Left colon (tissue), 2 donors: ENCODE results near the gene MGST2. TPM values are rescaled to one million over a fixed set of nuclear protein-coding genes. Genes with fewer than 3 reads are reported as not detected.
A peak's percentile ranks its signal among the peaks of the same experiment; 100 is the strongest.

ENCODE experiments used
- ATAC-seq: fragments of 200-7000 bp; cut with Tn5 transposase; one replicate; pipeline ENCODE4 v1.9.1; 2020; ENCODE audit warnings: mild to moderate bottlenecking, moderate library complexity
- DNase-seq, 2 donors: peaks; one replicate each; pipeline ENCODE4 v3.0.0-alpha.2; 2020
- intact Hi-C, 2 donors: fragments of 100-400 bp; cut with DNase I in 1 of 2; cut with micrococcal nuclease in 1 of 2; formaldehyde crosslinking; loops; one replicate each; pipeline versions ENCODE4 v1.11.2 to v1.14.0; 2022; cut with DNase I, micrococcal nuclease
- total RNA-seq, 2 donors: library from RNA; stranded (reverse); fragmentation: NEBNext Ultra II Directional; extraction: Animal tissue kit (Norgen Biotek cat#: 25700); gene quantifications; one replicate each; pipeline ENCODE4 v1.2.1, GENCODE V29; 2021
- donor health status: DM: no; HTN: no; CAD: no.
- donor health status: DM: yes; HTN: yes; CAD: no.

Gene MGST2
- total RNA-seq, 2 donors from 2014 or later, result 99.1 to 129 TPM

DNA sequence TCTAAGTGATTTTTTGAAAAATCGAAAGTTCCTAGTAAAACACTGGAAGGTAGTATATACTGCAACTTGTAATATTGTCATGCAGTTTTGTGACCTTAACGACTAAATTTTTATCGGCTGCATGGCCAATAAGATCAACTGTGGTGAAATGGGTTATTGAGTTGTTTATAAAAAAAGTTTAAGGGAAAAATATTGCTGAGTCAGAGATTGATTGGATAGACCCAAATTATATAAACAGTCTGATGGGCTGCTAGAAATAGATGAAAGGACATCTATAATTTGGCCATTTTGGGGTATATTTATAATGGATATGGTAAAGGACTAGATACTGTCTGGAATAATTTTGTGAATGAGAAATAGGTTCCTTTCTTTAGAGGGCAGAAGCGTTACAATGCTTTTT, 56.2 kb downstream of the MGST2 start:
- DNase-seq (no peak), ATAC-seq (no peak)
- intact Hi-C loops, result no loop called here

DNA sequence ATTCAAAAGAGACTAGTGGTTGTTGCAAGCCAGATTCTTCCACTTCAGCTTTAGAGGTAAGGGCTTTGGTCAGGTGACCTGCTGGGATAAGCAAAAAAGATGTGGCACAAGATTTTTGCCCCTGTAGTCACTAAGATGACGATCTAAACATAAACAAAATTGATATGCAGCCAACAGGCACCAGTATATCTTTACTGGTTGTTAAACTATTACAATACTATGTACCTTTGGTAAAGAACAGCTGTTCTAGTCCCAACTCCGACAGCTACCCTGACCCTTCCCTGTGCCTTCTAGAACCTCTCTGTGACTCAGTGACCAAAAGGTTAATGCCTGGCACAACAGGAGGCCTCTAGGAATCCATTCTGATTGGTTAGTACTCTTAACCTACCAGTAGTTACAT, 59.6 kb downstream of the MGST2 start:
- ATAC-seq (no peak), DNase-seq (no peak)
- intact Hi-C loops, result no loop called here

DNA sequence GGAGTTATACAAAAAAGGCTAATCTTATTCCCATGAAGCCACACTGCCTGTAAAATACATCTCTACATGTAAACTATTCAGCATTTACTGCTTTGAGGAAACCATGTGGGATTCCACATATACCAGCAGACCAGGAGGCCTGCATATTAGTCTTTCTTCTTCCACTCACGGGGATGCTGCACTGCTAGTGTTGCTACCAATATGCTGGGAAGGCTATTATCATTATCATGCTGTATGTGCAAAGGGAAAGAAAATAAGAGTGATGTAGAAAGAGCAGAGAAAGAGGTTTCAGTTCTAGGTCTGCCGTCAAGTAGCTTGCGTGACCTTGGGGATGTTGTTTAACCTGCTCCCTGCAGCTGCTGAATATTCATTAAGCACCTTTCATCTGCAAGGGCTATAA, 61.0 kb downstream of the MGST2 start:
- DNase-seq, result no peak
- ATAC-seq, result no peak
- intact Hi-C loops, result no loop called here

DNA sequence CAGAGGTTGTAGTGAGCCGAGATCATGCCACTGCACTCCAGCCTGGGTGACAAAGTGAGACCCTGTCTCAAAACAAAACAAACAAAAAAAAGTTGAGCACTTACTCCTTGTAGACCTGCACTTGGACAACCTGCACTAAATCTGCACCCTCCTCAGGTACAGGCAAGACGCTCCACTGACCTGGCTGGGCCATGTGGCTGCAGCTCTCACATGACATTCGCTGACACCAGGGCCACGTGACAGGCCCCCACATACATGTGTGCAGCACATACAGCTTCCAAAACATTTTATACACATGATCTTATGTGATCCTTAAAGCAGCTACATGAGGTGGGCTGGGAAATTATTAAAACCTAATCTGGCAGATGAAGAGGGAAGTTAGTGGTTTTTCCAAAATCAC, 62.5 kb downstream of the MGST2 start:
- ATAC-seq (no peak), DNase-seq (no peak)
- intact Hi-C loops, result no loop called here

DNA sequence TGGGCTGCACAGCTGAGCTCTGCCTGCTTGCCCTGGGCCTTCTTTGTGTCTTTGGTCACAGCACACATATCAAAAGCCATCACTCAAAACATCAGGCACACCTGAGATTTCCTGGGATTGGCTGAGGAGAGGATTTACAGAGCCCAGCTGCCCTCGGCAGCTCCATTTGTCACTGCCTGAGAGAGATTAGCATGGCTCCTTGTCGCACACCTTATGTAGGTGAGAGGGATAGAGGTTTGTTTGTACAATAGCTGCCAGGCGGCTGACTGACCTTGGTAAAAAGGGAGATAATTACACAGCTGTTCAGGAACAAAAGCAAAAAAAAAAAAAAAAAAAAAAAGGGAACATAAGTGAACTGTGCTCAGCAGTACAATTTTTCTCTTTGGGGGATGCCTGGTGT, 63.2 kb downstream of the MGST2 start:
- intact Hi-C loops, result no loop called here
- DNase-seq, result peak in 1 of 2 donors; percentile 43
- ATAC-seq, result peak; percentile 94

DNA sequence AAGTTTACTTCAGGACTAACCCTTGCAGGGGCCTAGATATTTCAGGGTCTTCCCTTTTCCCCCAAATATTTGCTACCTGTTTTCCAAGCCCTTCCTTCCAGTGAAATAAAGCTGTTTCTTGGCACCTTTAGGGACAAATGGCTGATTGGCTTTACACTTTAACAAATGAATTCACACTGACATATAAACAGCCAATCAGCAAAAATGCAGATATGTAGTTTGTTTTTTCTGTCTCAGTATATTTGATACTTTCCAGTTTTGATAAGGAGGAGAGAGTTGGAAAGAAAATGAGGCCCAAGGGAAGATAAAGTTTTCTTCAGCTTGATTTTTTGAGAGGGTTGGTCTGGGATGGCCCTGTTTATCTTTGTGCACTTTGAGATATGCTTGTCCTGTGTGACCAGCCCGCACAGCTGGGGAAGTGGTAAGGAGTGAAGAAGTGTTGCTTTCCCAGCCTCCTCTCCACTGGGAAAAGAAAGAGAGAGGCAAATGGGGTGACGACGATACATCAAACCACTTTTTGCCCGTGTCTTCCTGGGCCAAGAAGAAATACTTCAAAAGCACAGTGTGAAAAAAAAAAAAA, 67.5 kb downstream of the MGST2 start:
- no peak for DNase-seq
- intact Hi-C loops, result loop anchor here in 1 of 2 donors (10.0 kb wide), 2 partner anchors 272 to 522 kb away; no protein-coding TSS in a partner anchor
- no peak for ATAC-seq

DNA sequence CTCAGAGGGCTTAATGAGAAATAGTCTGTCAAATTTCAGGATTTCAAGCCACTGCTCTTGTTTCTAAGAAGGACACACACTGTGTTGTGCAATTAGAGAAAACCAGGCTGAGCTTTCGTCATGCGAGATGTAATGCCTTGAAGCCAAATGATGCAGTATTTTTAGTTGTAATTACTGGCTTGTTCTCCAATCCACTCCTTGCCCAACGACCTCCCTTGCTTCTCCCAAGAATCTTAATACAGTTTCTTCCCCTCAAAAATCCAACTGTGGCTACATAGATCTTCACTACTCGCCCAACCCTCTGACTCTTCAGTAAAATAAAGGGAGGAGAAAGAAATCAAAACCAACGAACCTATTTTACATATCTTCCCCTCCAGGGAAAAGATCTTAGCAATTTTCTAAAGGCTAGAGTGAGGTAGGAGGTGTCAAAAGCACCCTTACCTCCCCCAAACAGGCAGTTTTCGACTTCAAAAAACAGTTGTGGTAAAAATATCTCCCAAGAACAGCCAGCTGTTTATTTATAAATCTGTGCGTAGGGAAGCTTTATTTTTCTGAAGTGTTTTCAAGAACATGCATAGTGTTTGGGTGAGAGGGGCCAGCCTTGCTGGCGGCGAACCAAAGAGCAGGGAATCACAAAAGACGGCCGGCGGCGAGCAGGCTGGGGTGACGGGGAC, 68.7 kb downstream of the MGST2 start:
- intact Hi-C loops, result loop anchor here in 1 of 2 donors (10.0 kb wide), 2 partner anchors 270 to 520 kb away; no protein-coding TSS in a partner anchor
- no peak for DNase-seq
- ATAC-seq, result no peak

DNA sequence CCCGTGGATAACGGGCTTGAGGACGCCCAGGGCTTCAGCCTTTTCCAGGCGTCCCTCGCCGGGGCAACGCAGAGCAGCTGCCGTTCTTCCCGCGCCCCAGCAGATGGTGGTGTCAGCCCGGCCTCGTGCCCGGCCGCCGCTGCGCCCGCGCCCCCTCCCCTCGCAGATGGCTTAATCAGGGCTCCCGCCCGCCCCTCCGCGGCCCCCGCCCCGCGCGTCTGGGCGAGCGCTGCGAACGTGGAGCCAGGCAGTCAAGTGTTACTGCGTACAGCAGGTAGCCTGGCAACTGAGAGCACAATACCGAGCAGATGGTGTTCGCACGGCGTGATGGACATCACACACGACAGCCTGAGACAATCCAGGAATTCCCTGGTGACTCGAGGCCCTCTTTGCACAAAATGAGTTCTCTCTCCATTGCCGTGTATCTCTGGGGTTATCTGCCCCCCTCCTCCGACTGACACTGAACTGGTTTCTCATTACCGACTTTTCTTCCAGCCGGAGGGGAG, 69.3 kb downstream of the MGST2 start:
- DNase-seq, result peak; percentile 67 to 75
- ATAC-seq, result peak; percentile 88
- intact Hi-C loops, result loop anchor here in 1 of 2 donors (10.0 kb wide), 2 partner anchors 270 to 520 kb away; no protein-coding TSS in a partner anchor

DNA sequence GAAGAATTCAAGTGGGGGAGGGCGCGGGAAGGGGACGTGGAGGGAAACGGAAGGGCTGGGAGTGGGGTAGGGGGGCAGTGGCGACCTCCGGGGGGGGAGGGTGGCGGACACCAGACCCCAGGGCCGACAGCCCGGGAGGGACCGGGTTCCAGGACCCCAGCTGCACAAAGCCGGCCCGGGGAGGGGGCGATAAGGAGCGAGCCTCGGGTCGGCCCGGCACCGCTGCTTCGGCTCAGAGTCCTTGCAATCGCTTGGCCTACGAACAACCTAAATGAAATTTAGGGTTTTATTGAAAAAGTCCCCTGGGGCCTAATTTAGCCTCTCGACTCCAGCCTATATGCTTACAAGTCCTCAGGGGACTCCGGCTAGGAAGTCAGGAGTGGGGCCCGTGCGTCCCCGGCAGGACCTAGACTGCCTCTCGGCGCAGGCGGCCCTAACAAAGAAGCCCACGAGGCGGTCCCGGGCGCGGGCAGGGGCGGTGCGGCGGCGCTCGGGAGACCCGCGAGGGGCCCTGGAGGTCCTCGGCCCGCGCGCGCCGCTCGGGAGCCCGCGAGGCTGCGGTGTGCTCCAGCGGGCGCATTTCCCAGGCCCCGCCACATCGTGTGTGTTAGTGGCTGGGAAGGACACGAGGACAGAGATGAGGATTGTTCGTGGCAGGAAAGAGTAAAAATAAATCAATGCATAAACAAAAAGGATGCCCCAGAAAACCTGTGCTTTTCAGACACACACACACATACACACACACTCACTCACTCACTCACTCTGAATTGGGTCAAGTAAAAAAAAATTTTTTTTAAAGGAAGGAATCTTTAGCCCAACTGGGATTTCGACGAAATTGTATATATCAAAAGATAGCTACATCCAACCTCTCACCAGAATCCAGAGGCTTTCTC, 70.0 kb downstream of the MGST2 start:
- ATAC-seq (no peak), DNase-seq (peak in 1 of 2 donors; percentile 18)
- intact Hi-C loops, result loop anchor here in 1 of 2 donors (10.0 kb wide), 2 partner anchors 269 to 519 kb away; no protein-coding TSS in a partner anchor

DNA sequence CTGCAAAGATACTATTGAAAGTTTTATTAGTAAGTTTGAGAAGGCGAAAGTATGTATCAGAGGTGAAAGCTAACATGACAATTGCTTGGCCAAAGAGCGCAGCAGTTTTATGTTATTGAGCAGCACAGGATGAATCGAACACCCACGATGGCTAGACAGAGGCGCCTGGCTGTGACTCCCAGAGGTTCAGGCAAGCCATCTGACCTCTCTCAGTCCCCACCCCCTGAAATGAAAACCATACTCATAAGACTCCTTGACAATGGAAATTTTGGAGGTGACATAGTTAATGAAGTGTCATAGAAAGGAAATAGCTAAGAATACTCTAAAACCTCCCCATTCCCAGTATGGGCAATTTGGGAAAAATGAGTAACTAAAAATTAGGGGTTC, 70.6 kb downstream of the MGST2 start:
- intact Hi-C loops, result loop anchor here in 1 of 2 donors (10.0 kb wide), 2 partner anchors 269 to 519 kb away; no protein-coding TSS in a partner anchor
- ATAC-seq (no peak), DNase-seq (no peak)

DNA sequence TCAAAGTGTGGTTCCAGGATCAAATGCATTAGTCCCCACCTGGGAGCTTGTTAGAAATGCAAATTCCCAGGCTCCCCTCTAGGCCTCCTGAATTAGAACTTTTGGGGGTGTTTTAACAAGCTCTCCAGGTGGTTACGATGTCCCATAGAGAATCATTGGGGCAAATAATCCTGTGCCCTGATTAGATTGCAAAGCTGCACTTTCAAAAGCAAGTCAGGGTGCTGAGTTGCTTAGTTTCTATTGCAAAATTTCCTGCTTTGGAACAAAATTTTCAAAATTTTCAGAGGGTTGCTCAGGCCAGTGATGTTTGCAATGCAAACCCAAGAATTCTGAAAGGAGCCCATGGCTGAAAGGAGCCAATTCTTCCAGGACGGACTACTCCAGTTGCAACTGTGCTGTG, 71.0 kb downstream of the MGST2 start:
- intact Hi-C loops, result loop anchor here in 1 of 2 donors (10.0 kb wide), 2 partner anchors 268 to 518 kb away; no protein-coding TSS in a partner anchor
- no peak for DNase-seq

DNA sequence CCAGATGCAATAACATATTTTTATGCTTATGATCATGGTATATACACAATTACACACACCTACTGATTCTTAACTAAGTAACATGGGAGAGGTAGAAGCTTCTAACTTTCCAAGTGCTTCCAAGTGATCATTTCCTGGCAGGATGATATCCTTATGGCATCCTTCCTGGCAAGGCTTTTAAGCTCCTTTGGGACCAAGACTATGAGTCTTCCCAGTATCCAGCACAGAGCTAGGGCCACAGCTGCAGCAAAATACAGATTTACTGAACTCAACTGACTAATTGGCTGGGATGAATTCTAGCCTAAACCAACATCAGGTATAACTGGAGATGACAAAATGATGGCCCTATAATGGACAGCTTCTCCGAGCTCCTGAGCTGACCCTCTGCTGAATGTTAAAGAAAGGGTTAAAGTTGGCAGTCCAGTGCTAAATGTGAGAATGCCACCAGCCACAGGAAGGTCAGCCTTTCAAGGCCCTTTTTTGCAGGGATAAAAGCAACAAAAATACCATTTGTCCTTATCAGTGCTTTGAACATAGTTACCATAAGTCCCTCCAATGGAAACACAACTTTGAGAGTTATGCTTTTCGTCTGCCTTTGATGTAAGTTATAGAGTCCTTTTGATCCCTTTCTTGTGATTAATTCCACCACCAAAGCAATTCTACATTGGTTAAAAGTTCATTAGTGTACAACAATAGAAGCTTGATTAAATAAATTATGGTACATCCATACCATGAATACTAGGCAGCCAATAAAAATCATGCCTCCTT, 73.4 kb downstream of the MGST2 start:
- ATAC-seq (no peak), DNase-seq (no peak)
- intact Hi-C loops, result loop anchor here in 1 of 2 donors (10.0 kb wide), 2 partner anchors 266 to 516 kb away; no protein-coding TSS in a partner anchor

More for the DNA sequence above, 71.0 kb downstream of the MGST2 start:
- ATAC-seq, result no peak

DNA sequence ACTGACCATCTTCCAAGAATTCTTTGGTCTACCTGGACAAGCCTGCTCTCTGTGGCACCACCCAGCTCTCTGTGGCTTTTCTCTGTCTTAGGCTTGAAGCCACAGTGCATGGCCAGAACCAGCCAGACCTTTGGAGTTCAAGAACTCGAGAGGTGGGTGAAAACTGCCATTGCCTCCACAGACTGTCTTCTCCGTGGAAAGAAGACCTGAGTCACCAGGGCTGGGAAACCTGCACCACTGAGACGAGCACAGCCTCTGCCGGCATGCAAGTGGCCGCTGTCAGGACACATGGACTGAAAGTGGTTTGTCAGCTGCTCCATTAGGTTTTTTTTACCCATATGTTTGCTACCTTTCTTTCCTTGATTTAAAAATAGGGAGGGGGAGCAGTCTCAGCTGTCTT, 74.5 kb downstream of the MGST2 start:
- ATAC-seq, result no peak
- intact Hi-C loops, result no loop called here
- no peak for DNase-seq

DNA sequence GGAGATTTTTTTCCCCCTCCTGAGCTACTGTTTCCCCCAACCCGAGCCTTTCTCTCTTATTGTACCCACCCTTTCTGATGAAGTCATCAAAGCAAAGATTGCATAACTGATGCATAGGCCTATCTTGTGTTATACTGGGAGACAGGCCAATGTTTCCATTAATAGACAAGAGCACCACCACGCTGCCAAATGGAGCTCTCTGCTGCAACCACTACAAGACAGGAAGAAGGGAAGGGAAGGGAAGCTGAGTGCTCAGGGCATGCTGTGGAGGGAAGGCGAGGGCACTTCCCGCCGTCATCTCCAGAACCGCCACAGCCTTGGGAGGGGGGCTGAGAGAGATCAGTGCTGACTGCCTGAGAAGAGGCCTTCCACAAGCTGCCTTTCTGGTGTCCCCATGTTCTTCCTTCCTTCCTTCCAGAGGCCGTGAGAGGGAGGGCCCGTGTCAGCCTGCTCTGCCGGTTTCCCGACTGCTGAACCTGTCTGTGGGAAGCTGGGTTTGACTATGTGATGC, 75.0 kb downstream of the MGST2 start:
- ATAC-seq (peak; percentile 70), DNase-seq (peak in 1 of 2 donors; percentile 61)
- intact Hi-C loops, result no loop called here

DNA sequence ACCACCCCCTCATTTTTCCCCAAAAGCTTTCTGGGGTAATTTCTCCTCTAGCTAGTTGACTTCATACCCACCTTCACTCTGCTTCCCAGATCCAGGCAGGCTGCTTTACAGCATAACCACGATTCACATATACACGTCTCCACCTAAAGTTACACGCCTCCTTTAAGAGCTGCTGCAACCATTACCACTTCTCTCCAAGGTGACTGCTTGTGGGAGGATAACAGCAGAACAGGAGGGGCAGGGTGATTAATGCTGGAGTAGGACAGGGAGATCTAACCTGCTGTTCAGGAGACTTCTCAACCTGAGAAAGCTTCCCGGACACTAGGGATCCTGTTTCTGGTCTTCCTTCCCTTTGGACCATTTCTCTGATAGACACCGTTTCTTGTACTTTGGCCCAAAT, 77.4 kb downstream of the MGST2 start:
- intact Hi-C loops, result no loop called here
- DNase-seq, result no peak
- ATAC-seq, result no peak

DNA sequence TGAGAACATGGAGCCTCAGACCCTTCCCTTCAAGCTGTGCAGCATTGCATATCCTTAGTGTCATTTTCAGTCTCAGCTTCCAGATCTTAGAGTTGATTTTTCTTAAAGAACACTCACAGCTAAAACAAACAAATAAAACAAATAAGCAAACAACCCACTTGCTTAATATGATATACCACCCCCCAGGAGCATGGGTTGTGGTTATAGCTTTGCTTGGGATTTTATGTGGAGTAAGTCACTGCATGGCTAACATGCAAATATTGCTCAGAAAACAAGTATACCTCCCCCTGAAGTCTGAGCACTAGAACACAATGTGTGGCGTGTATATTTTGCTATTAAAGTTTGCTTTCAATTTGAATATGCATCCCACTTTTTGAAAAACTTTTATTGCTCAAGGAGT, 78.6 kb downstream of the MGST2 start:
- intact Hi-C loops, result no loop called here
- no peak for DNase-seq
- ATAC-seq, result no peak

DNA sequence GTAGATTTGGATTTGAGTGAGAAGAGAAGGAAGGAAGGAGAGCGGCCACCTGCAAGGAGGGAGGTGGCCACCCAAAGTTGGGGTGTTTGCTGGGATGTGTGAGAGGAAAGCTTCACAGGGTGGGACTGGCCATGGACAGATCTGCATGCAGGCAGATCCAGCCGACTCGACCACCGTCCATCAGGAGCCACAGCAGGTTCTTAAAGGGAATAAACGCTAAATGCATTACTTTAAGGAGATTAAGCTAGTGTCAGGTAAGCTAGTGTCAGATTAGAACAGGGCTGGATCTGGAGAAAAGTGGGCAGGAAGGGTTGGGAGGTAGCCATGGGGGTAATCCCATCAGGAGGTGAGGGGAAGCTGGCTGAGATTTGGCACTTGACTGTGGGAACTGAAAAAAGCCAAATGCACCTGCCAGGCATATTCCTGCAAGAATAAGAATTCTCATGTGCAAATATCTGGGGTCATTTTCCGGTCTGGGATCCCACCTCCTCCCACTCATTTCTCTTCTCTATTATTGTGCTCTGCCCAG, 79.6 kb downstream of the MGST2 start:
- intact Hi-C loops, result no loop called here
- DNase-seq (no peak), ATAC-seq (no peak)
